Psoas muscle (tissue), 8 donors: ENCODE results near the gene NUP43. TPM values are rescaled to one million over a fixed set of nuclear protein-coding genes. Genes with fewer than 3 reads are reported as not detected.

ENCODE experiments used
- ATAC-seq, 4 donors: fragments of 200-7000 bp; cut with Tn5 transposase; one replicate each; pipeline ENCODE4 v1.9.1; 2020; ENCODE audit warnings: moderate library complexity in 3 of 4, mild to moderate bottlenecking in 2 of 4
- DNase-seq, 2 donors: peaks; one replicate each; pipeline ENCODE4 v3.0.0-alpha.2; 2020
- H3K27ac ChIP-seq: fragments of 200-600 bp; one replicate; pipeline ENCODE4 v1.8.0; 2022
- H3K27me3 ChIP-seq, 3 donors: fragments of 200-600 bp in 1 of 3; one replicate each; pipeline versions ENCODE4 v1.6.1 to v1.8.0; 2013 to 2022; ENCODE audit warnings: low read length in 2 of 3, mild to moderate bottlenecking in 2 of 3, moderate library complexity in 1 of 3; ENCODE audit not compliant: insufficient read depth in 3 of 3
- H3K36me3 ChIP-seq, 2 donors: fragments of 200-600 bp in 1 of 2; one replicate each; pipeline versions ENCODE4 v1.6.1 to v1.8.0; 2013 to 2022; ENCODE audit warnings: low read depth in 1 of 2, mild to moderate bottlenecking in 1 of 2, moderate library complexity in 1 of 2; ENCODE audit not compliant: insufficient read depth in 1 of 2
- H3K4me1 ChIP-seq: fragments of 200-600 bp; one replicate; pipeline ENCODE4 v1.8.0; 2022
- H3K4me3 ChIP-seq: fragments of 200-600 bp; one replicate; pipeline ENCODE4 v1.8.0; 2022; ENCODE audit warnings: mild to moderate bottlenecking
- H3K9me3 ChIP-seq: fragments of 200-600 bp; one replicate; pipeline ENCODE4 v1.8.0; 2022
- CTCF ChIP-seq: fragments of 200-600 bp; IDR thresholded peaks from one replicate; pipeline ENCODE4 v1.8.0; 2022; ENCODE audit warnings: antibody characterized with exemption
- WGBS, 3 donors: extraction: QIAGEN DNeasy Blood & Tissue Kit; methylation state at CpG; one replicate each; pipeline versions ENCODE4 v1.1.6 to v1.1.7; 2013; 5-methylcytosine and 5-hydroxymethylcytosine counted together
- intact Hi-C, 2 donors: fragments of 100-400 bp; cut with DNase I; formaldehyde crosslinking; loops; one replicate each; pipeline versions ENCODE4 v1.11.0 to v1.14.2; 2022
- polyA plus RNA-seq, 3 donors: library from polyadenylated mRNA; stranded (reverse); fragments of 200-250 nt; gene quantifications; one replicate each; pipeline ENCODE4 v1.2.3, GENCODE V29; 2013
- total RNA-seq, 4 donors: library from RNA; stranded (reverse); fragmentation: NEBNext Ultra II Directional in 2 of 4; extraction: Animal tissue kit (Norgen Biotek cat#: 25700) in 2 of 4; gene quantifications; one replicate each; pipeline versions ENCODE4 v1.2.1 to v1.2.4, GENCODE V29; 2021 to 2023
- donor health status: healthy with polysubstance abuse.
- donor health status: DM: no; HTN: no; CAD: no; lungs with moderate emphysema.
- donor health status: Bipolar disorder and iron deficiency.
- donor health status: healthy.
- donor health status: DM: yes; HTN: yes; CAD: no.
- donor health status: DM: no; HTN: no; CAD: no.
- donor health status: DM: no; HTN: no; CAD: no.
- donor health status: DM: yes; HTN: yes; CAD: no.

NUP43 gene
- total and polyA plus RNA-seq, 7 donors: 7.3 to 26.8 (median 17.4) TPM

- Histone ChIP-seq H3K36me3 (peaks cover 0 to 45% of the 10 kb centered on the region in 2 donors), H3K4me1 (peaks cover 33% of the 10 kb centered on the region), H3K4me3 (no peak overlapping the region), H3K9me3 (no peaks in the 10 kb centered on the region), H3K27ac (peak overlapping the region; percentile 90), H3K27me3 (no peaks in the 10 kb centered on the region)
- no peak for DNase-seq
- intact Hi-C loops: loop anchor here in 1 of 2 donors (5.0 kb wide), 1 partner anchor 33 kb away; the partner anchor contains the start of gene KATNA1
- 56 to 88% (median 82%) methylated on average over 1 of the region's 1 CpG for WGBS, 3 donors
- TF ChIP-seq CTCF: no peak
- no peak for ATAC-seq
Measured at GRCh38 chr6:149680503-149680902, 65.8 kb downstream of the NUP43 start.

Other genes starting within 250 kb of the NUP43 start
- 10 to 100 TPM; 14.7 to 32.4 (median 22.3) TPM for gene PPIL4, start 200.5 kb downstream of the NUP43 start, total RNA-seq
- gene PPIL4, start 200.5 kb downstream of the NUP43 start, polyA plus RNA-seq: 1 to 10 TPM; 6.9 to 8.4 (median 8.3) TPM
- gene GINM1, start 180.2 kb downstream of the NUP43 start, total RNA-seq: 10 to 100 TPM; 26.8 to 39.0 (median 30.5) TPM
- 10 to 100 TPM; 25.9 to 35.6 (median 30.7) TPM for gene GINM1, start 180.2 kb downstream of the NUP43 start, polyA plus RNA-seq
- 10 to 100 TPM; 10.7 to 24.5 (median 16.4) TPM for gene KATNA1, start 97.8 kb downstream of the NUP43 start, total RNA-seq
- 10 to 100 TPM; 19.2 to 30.1 (median 29.1) TPM for gene KATNA1, start 97.8 kb downstream of the NUP43 start, polyA plus RNA-seq
- gene LATS1, start 28.4 kb downstream of the NUP43 start, total RNA-seq: 10 to 100 TPM; 11.0 to 15.5 (median 13.9) TPM
- gene LATS1, start 28.4 kb downstream of the NUP43 start, polyA plus RNA-seq: 1 to 10 TPM; 3.4 to 8.3 (median 3.7) TPM
- 100 to 1,000 TPM; 124 to 179 (median 149) TPM for gene PCMT1, start 3.2 kb upstream of the NUP43 start, total RNA-seq
- gene PCMT1, start 3.2 kb upstream of the NUP43 start, polyA plus RNA-seq: 100 to 1,000 TPM; 159 to 613 (median 178) TPM
- 10 to 100 TPM in 2 of 4 donors, 1 to 10 TPM in 2; 7.9 to 29.6 (median 10.2) TPM for gene LRP11, start 117.8 kb upstream of the NUP43 start, total RNA-seq
- gene LRP11, start 117.8 kb upstream of the NUP43 start, polyA plus RNA-seq: 1 to 10 TPM; 1.6 to 3.2 (median 2.5) TPM
- gene RAET1E, start 151.6 kb upstream of the NUP43 start, total RNA-seq: 1 to 10 TPM; 1.4 to 6.2 (median 3.9) TPM
- gene RAET1E, start 151.6 kb upstream of the NUP43 start, polyA plus RNA-seq: 10 to 100 TPM in 1 of 3 donors, under 1 TPM in 2; 0.04 to 17.2 (median 0.31) TPM
- 1 to 10 TPM in 1 of 4 donors, under 1 TPM in 2, not detected in 1; 0.40 to 1.1 (median 0.64) TPM for gene RAET1G, start 176.6 kb upstream of the NUP43 start, total RNA-seq
- gene RAET1G, start 176.6 kb upstream of the NUP43 start, polyA plus RNA-seq: under 1 TPM; 0.04 to 0.73 (median 0.24) TPM
- under 1 TPM in 3 of 4 donors, not detected in 1; 0.25 to 0.75 (median 0.69) TPM for gene ULBP2, start 195.5 kb upstream of the NUP43 start, total RNA-seq
- under 1 TPM; 0.17 to 0.81 (median 0.59) TPM for gene ULBP2, start 195.5 kb upstream of the NUP43 start, polyA plus RNA-seq
- under 1 TPM; 0.06 to 0.12 (median 0.10) TPM for gene ULBP1, start 217.4 kb upstream of the NUP43 start, total RNA-seq
- under 1 TPM; 0.03 to 0.10 (median 0.03) TPM for gene ULBP1, start 217.4 kb upstream of the NUP43 start, polyA plus RNA-seq